Activated effector memory CD4-positive, alpha-beta T cell treated with Interleukin-2 at 50 U/mL for 16 hours (primary cell): Measurements from ENCODE around the gene AVP.
A peak's percentile ranks its signal among the peaks of the same experiment; 100 is the strongest.
"Not testable (repeated sequence)": the region's sequence is repeated elsewhere in the genome, so short reads cannot be mapped to it uniquely, and the experiment has no call there.

Experiments used
- DNase-seq: peaks from one replicate; pipeline ENCODE4 v3.0.0-alpha.2; 2020

The AVP gene

GRCh38 chr20:3084283-3084985, at the start of gene AVP:
Gene AVP, minus strand, starts transcription at chr20:3084724. Its CDS starts 50 bp downstream, at chr20:3084674.
- no peak for DNase-seq

GRCh38 chr20:3134151-3134550, 49.6 kb upstream of the AVP start:
- no peak for DNase-seq

- DNase-seq = no peak
Measured at GRCh38 chr20:3133155-3133554, 48.6 kb upstream of the AVP start.

GRCh38 chr20:3130051-3130600, 45.6 kb upstream of the AVP start:
- DNase-seq = no peak

- DNase-seq = no peak
Measured at GRCh38 chr20:3129094-3129493, 44.6 kb upstream of the AVP start.

GRCh38 chr20:3128275-3128984, 43.9 kb upstream of the AVP start:
- no peak for DNase-seq

- DNase-seq = no peak
Measured at GRCh38 chr20:3126527-3126859, 42.0 kb upstream of the AVP start.

- DNase-seq = not testable (repeated sequence)
Measured at GRCh38 chr20:3125776-3126526, 41.4 kb upstream of the AVP start.

- DNase-seq = not testable (repeated sequence)
Measured at GRCh38 chr20:3124773-3125560, 40.4 kb upstream of the AVP start.

GRCh38 chr20:3124163-3124562, 39.6 kb upstream of the AVP start:
- DNase-seq = not testable (repeated sequence)

GRCh38 chr20:3123542-3123941, 39.0 kb upstream of the AVP start:
- no peak for DNase-seq

- no peak for DNase-seq
Measured at GRCh38 chr20:3121955-3122610, 37.6 kb upstream of the AVP start.

GRCh38 chr20:3121271-3121911, 36.9 kb upstream of the AVP start:
- DNase-seq = peak; percentile 7

GRCh38 chr20:3119044-3119443, 34.5 kb upstream of the AVP start:
- no peak for DNase-seq

- peak; percentile 28 for DNase-seq
Measured at GRCh38 chr20:3117839-3118379, 33.4 kb upstream of the AVP start.

GRCh38 chr20:3116341-3116740, 31.8 kb upstream of the AVP start:
- DNase-seq = no peak

GRCh38 chr20:3115190-3116107, 30.9 kb upstream of the AVP start:
- peak; percentile 3 for DNase-seq

GRCh38 chr20:3111995-3112394, 27.5 kb upstream of the AVP start:
- DNase-seq = no peak

GRCh38 chr20:3111507-3111906, 27.0 kb upstream of the AVP start:
- no peak for DNase-seq
